Omental fat pad (tissue), 4 donors: Measurements from ENCODE around the gene RNU11. TPM values are rescaled to one million over a fixed set of nuclear protein-coding genes. Genes with fewer than 3 reads are reported as not detected.

ENCODE experiments used
- ATAC-seq: fragments of 150-250 bp; one replicate; pipeline ENCODE4 v1.9.1; 2016; ENCODE audit warnings: mild to moderate bottlenecking, moderate library complexity; ENCODE audit not compliant: low FRiP score
- DNase-seq: peaks from one replicate; pipeline ENCODE4 v3.0.0-alpha.2; 2019; ENCODE audit warnings: low spot score
- CTCF ChIP-seq, 3 donors: fragments of 450-650 bp; IDR thresholded peaks; one replicate each; pipeline ENCODE4 v1.5.1; 2016 to 2017; ENCODE audit warnings: antibody characterized with exemption in 3 of 3, mild to moderate bottlenecking in 3 of 3, moderate library complexity in 2 of 3
- total RNA-seq, 4 donors: library from RNA; depleted of rRNA; stranded (reverse); fragments of >200 nt; gene quantifications; one replicate each; pipeline ENCODE4 v1.1.0, GENCODE V29; 2016

RNU11 gene
- total RNA-seq, 4 donors from 2014 or later = not detected

- ATAC-seq = no peak
- no peak for DNase-seq
- TF ChIP-seq CTCF (IDR thresholded peaks at IDR 0.05) = no peak
Observed at GRCh38 chr1:28613175-28613574, 35.2 kb upstream of the RNU11 start.

- ATAC-seq (no peak), DNase-seq (no peak)
- no peak for TF ChIP-seq CTCF (IDR thresholded peaks at IDR 0.05)
Observed at GRCh38 chr1:28631713-28632112, 16.7 kb upstream of the RNU11 start.

DNA sequence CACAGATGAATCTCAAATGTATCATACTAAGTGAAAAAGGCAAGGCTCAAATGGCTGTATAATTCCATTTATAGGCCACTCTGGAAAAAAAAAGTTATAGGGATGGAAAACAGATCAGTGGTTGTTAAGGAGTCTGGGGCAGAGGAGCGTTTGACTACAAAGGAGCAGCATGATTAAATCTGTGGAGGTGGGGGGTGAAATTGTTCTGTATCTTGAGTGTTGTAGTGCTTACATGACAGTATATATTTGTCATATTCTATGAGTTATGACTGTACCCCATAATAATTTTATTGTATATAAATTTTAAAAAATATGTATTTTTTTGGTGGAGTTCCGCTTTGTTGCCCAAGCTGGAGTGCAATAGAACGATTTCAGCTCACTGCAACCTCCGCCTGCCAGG lies 15.8 kb upstream of the RNU11 start:
- DNase-seq (no peak), ATAC-seq (no peak)
- no peak for TF ChIP-seq CTCF (IDR thresholded peaks at IDR 0.05)

DNA sequence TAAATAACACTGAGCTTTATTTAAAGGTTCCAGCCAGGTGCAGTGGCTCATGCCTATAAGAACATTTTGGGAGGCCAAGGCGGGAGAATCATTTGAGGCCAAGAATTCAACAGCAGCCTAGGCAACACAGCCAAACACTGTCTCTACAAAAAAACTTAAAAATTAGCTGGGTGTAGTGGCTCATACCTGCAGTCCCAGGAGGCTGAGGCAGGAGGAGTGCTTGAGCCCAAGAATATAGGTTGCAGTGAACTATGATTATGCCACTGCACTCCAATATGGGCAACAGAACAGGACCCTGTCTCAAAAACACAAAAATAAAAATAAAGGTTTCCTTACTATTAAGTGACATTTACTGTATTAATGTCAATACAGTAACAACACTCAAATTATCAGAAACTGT lies 7.6 kb upstream of the RNU11 start:
- no peak for DNase-seq
- ATAC-seq = no peak
- TF ChIP-seq CTCF (IDR thresholded peaks at IDR 0.05) = no peak

DNA sequence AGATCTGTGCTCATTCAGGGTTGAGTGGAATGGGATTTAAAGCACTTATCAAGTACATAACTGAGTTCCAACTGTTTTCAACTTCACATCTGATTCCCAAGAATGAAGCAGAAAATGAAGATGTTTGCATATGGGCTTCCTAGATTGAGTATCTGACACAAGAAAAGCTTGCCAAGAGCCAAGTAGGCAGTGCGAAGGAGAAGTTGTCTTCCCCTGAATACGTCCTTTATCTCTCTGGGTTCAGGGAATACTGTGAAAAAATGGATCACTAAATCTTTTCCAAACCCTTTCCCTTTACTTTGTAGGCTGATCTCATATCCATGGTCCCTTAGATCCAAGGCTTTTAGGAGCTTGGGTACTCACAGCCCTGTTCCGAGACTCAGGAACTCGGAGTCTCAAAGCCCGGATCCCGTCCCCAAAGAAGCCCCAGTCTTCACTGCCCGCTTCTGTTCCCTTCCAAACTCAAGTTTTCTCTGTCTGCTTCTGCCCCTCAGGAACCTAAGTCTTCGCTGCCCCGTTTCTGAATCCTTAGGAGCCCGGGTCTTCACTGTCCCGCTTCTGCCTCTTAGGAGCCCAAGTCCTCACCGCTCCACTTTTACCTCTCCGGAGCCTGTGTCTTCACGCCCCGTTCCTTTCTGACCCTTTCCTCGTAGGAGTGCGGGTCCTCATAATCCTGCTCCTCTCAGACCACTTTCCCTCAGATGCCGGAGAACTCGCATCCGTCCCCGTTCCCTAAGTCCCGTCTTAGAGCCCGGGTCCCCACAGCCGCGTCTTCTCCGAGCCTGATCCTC lies 6.1 kb upstream of the RNU11 start:
- TF ChIP-seq CTCF (IDR thresholded peaks at IDR 0.05) = no peak
- ATAC-seq = peak; percentile 15
- DNase-seq = no peak

GRCh38 chr1:28642847-28643635 lies 5.4 kb upstream of the RNU11 start, which contains the start of gene TAF12:
TSS of gene TAF12 (minus strand) at chr1:28643067. CDS start at chr1:28622081, 20,986 bp downstream.
- peak; percentile 57 for DNase-seq
- no peak for TF ChIP-seq CTCF (IDR thresholded peaks at IDR 0.05)
- peak; percentile 94 for ATAC-seq
